Uterus (tissue), 2 donors: ENCODE data around the gene NRXN3.

Source experiments
- POLR2A ChIP-seq, 2 donors: fragments of 450-650 bp; IDR thresholded peaks; one replicate each; pipeline ENCODE4 v1.6.1; 2016; ENCODE audit warnings: antibody characterized with exemption in 2 of 2, mild to moderate bottlenecking in 1 of 2, moderate library complexity in 1 of 2
- TF ChIP-seq, protein P1 (sequence below), 4 experiments: fragments of 200-600 bp in 2 of 4; fragments of 450-650 bp in 2 of 4; sonication (generic) in 2 of 4; IDR thresholded peaks; one replicate each; pipeline ENCODE4 v1.5.1; 2016 to 2019; ENCODE audit warnings: antibody characterized with exemption in 4 of 4, mild to moderate bottlenecking in 2 of 4, moderate library complexity in 1 of 4

DNA sequence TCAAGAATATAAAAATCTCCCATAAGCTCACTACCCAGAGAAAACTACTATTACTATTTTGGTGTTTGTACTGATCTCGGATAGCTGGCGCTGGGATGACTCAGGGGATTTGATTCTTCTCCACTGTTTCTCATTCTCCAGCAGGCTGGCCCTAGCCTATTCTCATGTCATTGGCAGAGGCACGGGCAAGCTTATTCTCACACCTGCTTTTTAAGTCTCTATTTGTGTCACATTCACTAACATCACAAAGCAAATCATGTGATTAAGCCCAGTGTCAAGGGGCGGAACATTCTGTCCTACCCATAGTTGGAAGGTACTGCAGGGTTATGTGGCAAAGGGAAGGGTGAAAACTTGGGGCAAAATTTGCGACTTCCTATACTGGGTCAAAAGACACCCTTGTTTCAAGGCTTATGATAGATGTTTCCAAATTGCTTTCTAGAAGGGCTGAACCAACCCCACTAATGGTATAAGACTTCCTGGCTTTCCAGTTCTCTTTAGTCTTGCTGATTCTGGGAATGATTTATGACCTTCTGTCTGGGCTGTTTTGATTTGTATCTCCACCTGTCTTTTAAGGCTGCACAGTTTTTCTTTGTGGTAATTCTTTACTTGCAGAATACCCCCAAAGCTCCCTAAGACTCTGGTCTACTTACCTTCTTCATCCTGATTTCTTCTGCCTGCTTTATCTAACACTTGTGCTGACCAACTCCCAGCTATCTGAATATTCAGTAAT lies 406.4 kb downstream of the NRXN3 start:
- TF ChIP-seq, protein P1, sequence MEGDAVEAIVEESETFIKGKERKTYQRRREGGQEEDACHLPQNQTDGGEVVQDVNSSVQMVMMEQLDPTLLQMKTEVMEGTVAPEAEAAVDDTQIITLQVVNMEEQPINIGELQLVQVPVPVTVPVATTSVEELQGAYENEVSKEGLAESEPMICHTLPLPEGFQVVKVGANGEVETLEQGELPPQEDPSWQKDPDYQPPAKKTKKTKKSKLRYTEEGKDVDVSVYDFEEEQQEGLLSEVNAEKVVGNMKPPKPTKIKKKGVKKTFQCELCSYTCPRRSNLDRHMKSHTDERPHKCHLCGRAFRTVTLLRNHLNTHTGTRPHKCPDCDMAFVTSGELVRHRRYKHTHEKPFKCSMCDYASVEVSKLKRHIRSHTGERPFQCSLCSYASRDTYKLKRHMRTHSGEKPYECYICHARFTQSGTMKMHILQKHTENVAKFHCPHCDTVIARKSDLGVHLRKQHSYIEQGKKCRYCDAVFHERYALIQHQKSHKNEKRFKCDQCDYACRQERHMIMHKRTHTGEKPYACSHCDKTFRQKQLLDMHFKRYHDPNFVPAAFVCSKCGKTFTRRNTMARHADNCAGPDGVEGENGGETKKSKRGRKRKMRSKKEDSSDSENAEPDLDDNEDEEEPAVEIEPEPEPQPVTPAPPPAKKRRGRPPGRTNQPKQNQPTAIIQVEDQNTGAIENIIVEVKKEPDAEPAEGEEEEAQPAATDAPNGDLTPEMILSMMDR (IDR thresholded peaks at IDR 0.05) = no peak
- no peak for TF ChIP-seq POLR2A (IDR thresholded peaks at IDR 0.05)
